H1 (cell line): ENCODE results near the gene ZNF860. TPM values are rescaled to one million over a fixed set of nuclear protein-coding genes. Genes with fewer than 3 reads are reported as not detected.

Experiments
- CHD7 ChIP-seq: fragments of 300-600 bp; sonication (generic); IDR thresholded peaks from 2 replicates; pipeline ENCODE4 v1.7.1; 2012; ENCODE audit warnings: low read length, moderate library complexity, mild to moderate bottlenecking, inconsistent platforms; ENCODE audit not compliant: insufficient replicate concordance
- EP300 ChIP-seq, 2 experiments: IDR thresholded peaks; 1 replicate in 1 of 2; 2 replicates in 1 of 2; pipeline ENCODE4 v1.6.1; 2011 to 2012; ENCODE audit warnings: low read depth in 2 of 2, low read length in 2 of 2, mild to moderate bottlenecking in 2 of 2, borderline replicate concordance in 1 of 2, inconsistent platforms in 1 of 2, moderate library complexity in 1 of 2
- HDAC2 ChIP-seq, 2 experiments: fragments of 300-600 bp in 1 of 2; sonication (generic) in 1 of 2; IDR thresholded peaks; 2 replicates each; pipeline ENCODE4 v1.6.1; 2011 to 2012; ENCODE audit warnings: low read depth in 2 of 2, low read length in 2 of 2, mild to moderate bottlenecking in 2 of 2, moderate library complexity in 2 of 2, borderline replicate concordance in 1 of 2, inconsistent platforms in 1 of 2
- MAFK ChIP-seq: IDR thresholded peaks from 2 replicates; pipeline ENCODE4 v1.6.1; 2012; ENCODE audit warnings: low read depth, mild to moderate bottlenecking, improper control_type of control experiment, low read length
- POLR2AphosphoS5 ChIP-seq: IDR thresholded peaks from 2 replicates; pipeline ENCODE4 v1.6.1; 2011; ENCODE audit warnings: low read depth, low read length
- RAD21 ChIP-seq, 2 experiments: IDR thresholded peaks in 1 of 2; conservative IDR thresholded peaks in 1 of 2; 2 replicates each; pipeline ENCODE4 v1.6.1; 2011; ENCODE audit warnings: low read depth in 2 of 2, low read length in 2 of 2, improper control_type of control experiment in 1 of 2, inconsistent platforms in 1 of 2, mild to moderate bottlenecking in 1 of 2, moderate library complexity in 1 of 2
- RNF2 ChIP-seq: fragments of 200-900, 300-1000 bp; sonication (generic); IDR thresholded peaks from 2 replicates; pipeline ENCODE4 v1.7.1; 2016; ENCODE audit warnings: borderline replicate concordance, low read depth, mild to moderate bottlenecking, antibody characterized with exemption, low read length; ENCODE audit not compliant: poor library complexity, severe bottlenecking; ENCODE audit errors: missing control alignments
- SIN3A ChIP-seq, 2 experiments: IDR thresholded peaks in 1 of 2; conservative IDR thresholded peaks in 1 of 2; 2 replicates each; pipeline ENCODE4 v1.6.1; 2011 to 2012; ENCODE audit warnings: low read length in 2 of 2, improper control_type of control experiment in 1 of 2, low read depth in 1 of 2, mild to moderate bottlenecking in 1 of 2
- SP4 ChIP-seq: IDR thresholded peaks from 2 replicates; pipeline ENCODE4 v1.6.1; 2012; ENCODE audit warnings: low read length, inconsistent platforms
- TAF1 ChIP-seq: IDR thresholded peaks from 2 replicates; pipeline ENCODE4 v1.6.1; 2011; ENCODE audit warnings: mild to moderate bottlenecking, low read depth, low read length
- TCF12 ChIP-seq: IDR thresholded peaks from 2 replicates; pipeline ENCODE4 v1.6.1; 2011; ENCODE audit warnings: low read depth, mild to moderate bottlenecking, low read length
- polyA plus RNA-seq, 7 experiments: library from polyadenylated mRNA; depleted of rRNA in 3 of 7; stranded (reverse) in 5 of 7; unstranded in 2 of 7; fragments of >200 nt in 5 of 7; fragments of 200-250 nt in 2 of 7; gene quantifications; 1 replicate in 5 of 7; 2 replicates in 1 of 7; 4 replicates in 1 of 7; pipeline versions ENCODE4 v1.2.1 to v1.2.3, GENCODE V29; 2011 to 2013; ENCODE audit warnings: missing spikeins in 2 of 7, mixed read lengths in 2 of 7
- total RNA-seq: library from RNA; stranded (reverse); fragmentation: NEBNext Ultra II Directional; extraction: Animal tissue kit (Norgen Biotek cat#: 25700); gene quantifications from 2 replicates; pipeline ENCODE4 v1.2.1, GENCODE V29; 2021

ZNF860 gene
- total and polyA plus RNA-seq, 2 of the 8 experiments (the other 6 are each of a cell fraction or from before 2014, with no cell fraction given), result 3.2 to 8.6 TPM

DNA sequence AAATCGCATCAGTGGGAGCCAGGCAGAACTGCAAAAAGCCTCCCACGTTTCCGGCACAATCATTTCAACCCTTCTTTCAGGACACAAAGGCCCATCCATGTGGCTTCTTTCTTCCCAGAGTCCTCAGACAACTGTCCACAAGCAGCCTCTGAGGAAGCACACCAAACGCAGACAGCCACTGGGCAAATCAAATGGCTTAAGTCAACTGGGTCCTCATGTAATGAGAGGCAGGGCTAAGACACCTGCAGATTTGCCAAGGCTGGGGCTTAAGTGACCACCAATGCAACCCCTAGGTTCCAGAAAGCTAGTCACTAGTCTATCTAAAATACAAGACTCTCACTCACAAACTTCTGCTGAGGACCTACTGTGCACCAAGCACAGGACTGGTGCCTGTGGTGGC, 8.5 kb upstream of the ZNF860 start (continued):
- TF ChIP-seq CHD7 (no peak), TCF12 (no peak), TAF1 (no peak), SP4 (no peak), RNF2 (no peak), SIN3A (conservative IDR thresholded peaks at IDR 0.05 in 1 of 2, IDR thresholded peaks at IDR 0.05 in 1 of 2; ENCODE audit: low read depth in 1 of 2, low read length in 2 of 2) (no peak), POLR2AphosphoS5 (no peak), HDAC2 (IDR thresholded peaks at IDR 0.05; ENCODE audit: borderline replicate concordance in 1 of 2, low read depth in 2 of 2, low read length in 2 of 2) (no peak), EP300 (IDR thresholded peaks at IDR 0.05; ENCODE audit: borderline replicate concordance in 1 of 2, low read depth in 2 of 2, low read length in 2 of 2) (no peak), MAFK (no peak), RAD21 (IDR thresholded peaks at IDR 0.05 in 1 of 2, conservative IDR thresholded peaks at IDR 0.05 in 1 of 2; ENCODE audit: low read depth in 2 of 2, low read length in 2 of 2) (no peak)
